A549 (cell line): ENCODE data around the gene GUCY1A1.

Source experiments
- NPAS2 ChIP-seq: fragments of 250-450 bp; sonication (Bioruptor Pico); IDR thresholded peaks from 2 replicates; pipeline ENCODE4 v1.8.0; 2022; ENCODE audit warnings: mild to moderate bottlenecking, moderate library complexity, borderline replicate concordance
- RCOR1 ChIP-seq: fragments of 150-350 bp; IDR thresholded peaks from 2 replicates; pipeline ENCODE4 v1.6.1; 2014; ENCODE audit warnings: antibody characterized with exemption, low read length, low read depth
- TF ChIP-seq, protein P1 (sequence below): fragments of >200 bp; sonication (Bioruptor Twin); formaldehyde crosslinking; IDR thresholded peaks from 3 replicates; pipeline ENCODE4 v1.5.1; 2016
- TF ChIP-seq, protein P2 (sequence below): IDR thresholded peaks from 2 replicates; pipeline ENCODE4 v1.6.1; 2012

DNA sequence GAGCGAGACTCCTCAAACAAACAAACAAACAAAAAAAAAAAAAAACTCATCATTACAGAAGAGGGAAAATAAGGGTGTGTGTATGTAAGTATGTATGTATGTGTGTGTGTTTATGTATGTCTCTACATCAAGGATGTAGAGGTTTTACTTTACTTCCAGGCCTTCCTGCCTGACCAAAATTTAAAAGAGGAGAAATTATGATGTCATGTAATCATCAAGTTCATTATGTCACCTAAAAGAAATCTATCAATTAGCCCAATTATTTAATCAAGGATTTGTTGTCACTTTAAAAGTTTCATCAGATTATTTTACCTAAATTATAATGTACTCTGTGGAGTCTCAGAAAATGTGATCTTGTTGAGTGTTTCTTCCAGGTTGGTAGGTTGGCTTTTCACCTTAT is 21.6 kb downstream of the GUCY1A1 start:
- TF ChIP-seq, protein P1, sequence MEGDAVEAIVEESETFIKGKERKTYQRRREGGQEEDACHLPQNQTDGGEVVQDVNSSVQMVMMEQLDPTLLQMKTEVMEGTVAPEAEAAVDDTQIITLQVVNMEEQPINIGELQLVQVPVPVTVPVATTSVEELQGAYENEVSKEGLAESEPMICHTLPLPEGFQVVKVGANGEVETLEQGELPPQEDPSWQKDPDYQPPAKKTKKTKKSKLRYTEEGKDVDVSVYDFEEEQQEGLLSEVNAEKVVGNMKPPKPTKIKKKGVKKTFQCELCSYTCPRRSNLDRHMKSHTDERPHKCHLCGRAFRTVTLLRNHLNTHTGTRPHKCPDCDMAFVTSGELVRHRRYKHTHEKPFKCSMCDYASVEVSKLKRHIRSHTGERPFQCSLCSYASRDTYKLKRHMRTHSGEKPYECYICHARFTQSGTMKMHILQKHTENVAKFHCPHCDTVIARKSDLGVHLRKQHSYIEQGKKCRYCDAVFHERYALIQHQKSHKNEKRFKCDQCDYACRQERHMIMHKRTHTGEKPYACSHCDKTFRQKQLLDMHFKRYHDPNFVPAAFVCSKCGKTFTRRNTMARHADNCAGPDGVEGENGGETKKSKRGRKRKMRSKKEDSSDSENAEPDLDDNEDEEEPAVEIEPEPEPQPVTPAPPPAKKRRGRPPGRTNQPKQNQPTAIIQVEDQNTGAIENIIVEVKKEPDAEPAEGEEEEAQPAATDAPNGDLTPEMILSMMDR, result no peak
- TF ChIP-seq RCOR1 (no peak), NPAS2 (CRISPR knock-in tag) (no peak)
- TF ChIP-seq, protein P2, sequence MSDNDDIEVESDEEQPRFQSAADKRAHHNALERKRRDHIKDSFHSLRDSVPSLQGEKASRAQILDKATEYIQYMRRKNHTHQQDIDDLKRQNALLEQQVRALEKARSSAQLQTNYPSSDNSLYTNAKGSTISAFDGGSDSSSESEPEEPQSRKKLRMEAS, result no peak
